ENCODE measurements around the gene SERPINE1.
"Not testable (repeated sequence)": the region's sequence is repeated elsewhere in the genome, so short reads cannot be mapped to it uniquely, and the experiment has no call there.

Gene SERPINE1

DNA sequence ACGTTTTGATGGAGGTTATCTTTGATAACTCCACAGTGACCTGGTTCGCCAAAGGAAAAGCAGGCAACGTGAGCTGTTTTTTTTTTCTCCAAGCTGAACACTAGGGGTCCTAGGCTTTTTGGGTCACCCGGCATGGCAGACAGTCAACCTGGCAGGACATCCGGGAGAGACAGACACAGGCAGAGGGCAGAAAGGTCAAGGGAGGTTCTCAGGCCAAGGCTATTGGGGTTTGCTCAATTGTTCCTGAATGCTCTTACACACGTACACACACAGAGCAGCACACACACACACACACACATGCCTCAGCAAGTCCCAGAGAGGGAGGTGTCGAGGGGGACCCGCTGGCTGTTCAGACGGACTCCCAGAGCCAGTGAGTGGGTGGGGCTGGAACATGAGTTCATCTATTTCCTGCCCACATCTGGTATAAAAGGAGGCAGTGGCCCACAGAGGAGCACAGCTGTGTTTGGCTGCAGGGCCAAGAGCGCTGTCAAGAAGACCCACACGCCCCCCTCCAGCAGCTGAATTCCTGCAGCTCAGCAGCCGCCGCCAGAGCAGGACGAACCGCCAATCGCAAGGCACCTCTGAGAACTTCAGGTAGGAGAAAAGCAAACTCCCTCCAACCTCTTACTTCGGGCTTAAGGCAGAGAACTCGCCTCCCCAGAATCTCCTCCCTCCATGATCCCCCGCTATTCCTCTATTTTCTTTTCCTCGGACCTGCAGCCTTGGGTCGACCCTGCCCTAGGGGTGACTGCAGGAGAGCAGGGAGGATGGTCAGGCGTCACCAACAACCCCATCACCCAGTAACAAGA, at the start of gene SERPINE1:
Gene SERPINE1, plus strand, starts transcription at position 454 of the 809 bp plus-strand sequence. CDS start 1,290 bp downstream, outside the sequence.
- DNase-seq = no peak

DNA sequence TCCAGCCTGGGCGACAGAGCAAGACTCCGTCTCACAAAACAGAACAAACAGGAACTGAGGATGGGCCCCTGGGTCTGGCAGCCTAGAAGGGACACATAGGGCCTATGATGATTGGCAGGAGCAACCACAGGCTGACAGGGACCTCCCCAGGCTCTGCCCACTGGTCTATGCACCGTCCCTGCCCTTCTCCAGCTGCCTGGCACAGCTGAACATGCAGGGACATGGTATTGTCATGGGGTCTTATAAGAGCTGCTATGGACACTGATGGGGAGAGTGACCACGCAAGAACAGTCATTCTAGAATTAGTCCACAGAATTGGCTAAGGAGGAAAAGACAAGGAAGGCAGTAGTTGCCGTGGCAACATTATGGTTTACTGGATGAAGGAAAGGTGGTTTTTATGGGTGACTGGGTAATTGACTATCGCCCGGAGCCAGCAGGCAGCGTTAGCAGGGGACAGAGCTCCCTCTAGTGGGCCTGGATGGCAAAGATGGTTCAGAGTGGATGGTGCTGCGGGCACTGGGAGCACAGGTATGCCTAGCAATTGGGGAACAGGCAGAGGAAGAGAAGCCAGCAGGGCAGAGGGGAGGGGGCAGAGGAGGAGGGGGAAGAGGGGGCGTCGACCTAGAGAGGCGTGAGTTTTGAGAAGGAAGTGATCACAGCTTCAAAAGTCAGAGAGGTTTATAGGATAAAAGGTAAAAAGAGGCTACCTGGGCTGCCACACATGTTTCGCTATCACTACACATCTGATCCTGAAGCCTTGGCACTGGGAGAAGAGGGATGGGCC, 49.4 kb upstream of the SERPINE1 start:
- peak; percentile 59 for DNase-seq

GRCh38 chr7:101081432-101081831, 45.5 kb upstream of the SERPINE1 start:
- no peak for DNase-seq

- no peak for DNase-seq
Observed at GRCh38 chr7:101084865-101085161, 42.1 kb upstream of the SERPINE1 start.

GRCh38 chr7:101085162-101085964, 41.5 kb upstream of the SERPINE1 start, which contains the start of gene TRIM56:
Gene TRIM56 (plus strand): TSS chr7:101085481. CDS start chr7:101087313, 1,832 bp downstream.
- peak; percentile 82 for DNase-seq

- DNase-seq = no peak
Observed at GRCh38 chr7:101087334-101088068, 39.4 kb upstream of the SERPINE1 start.

GRCh38 chr7:101088069-101088425, 38.9 kb upstream of the SERPINE1 start:
- DNase-seq = no peak

- no peak for DNase-seq
Observed at GRCh38 chr7:101088858-101089529, 37.9 kb upstream of the SERPINE1 start.

DNA sequence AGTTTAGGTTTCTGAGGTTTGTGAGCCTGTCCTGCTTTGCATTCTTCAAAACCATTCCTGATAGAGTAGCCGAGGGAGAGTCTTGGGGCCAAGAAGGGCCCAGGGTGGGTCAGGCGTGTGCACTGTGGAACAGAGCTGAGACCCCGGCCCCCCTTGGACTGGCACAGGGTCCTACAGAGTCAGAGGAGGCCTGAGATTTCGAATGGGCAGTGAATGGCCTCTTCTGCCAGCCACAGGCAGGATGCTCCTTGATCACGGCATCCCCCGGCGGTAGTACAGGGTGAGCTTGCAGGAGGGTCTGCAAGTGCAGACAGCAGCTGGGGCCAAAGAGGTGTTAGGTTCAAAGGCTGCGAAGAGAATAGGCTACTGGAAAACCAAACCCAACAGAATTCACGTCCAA, 37.0 kb upstream of the SERPINE1 start:
- DNase-seq = no peak

- not testable (repeated sequence) for DNase-seq
Observed at GRCh38 chr7:101092266-101092905, 34.5 kb upstream of the SERPINE1 start.

- DNase-seq = no peak
Observed at GRCh38 chr7:101093906-101094305, 33.0 kb upstream of the SERPINE1 start.

DNA sequence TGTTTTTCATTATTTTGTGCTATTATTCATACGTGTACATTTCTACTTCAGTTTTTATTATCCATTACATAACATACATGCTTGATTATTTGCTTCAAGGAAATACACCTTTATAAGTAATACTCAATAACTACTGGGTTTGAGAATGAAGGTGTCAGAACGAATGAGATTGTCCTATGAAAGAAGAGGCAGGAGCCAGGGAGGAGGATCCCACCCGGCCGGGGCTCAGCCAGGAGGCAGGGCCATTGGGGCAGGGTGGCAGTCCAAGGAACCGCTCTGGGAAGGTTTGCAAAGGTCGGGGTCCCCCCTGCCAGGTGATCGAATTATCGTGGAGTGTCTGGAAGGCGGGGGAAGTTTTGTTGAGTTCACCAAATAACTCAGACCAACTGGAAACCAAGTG, 32.5 kb upstream of the SERPINE1 start:
- DNase-seq = no peak

- DNase-seq = peak; percentile 49
Observed at GRCh38 chr7:101094791-101095375, 32.0 kb upstream of the SERPINE1 start.

DNA sequence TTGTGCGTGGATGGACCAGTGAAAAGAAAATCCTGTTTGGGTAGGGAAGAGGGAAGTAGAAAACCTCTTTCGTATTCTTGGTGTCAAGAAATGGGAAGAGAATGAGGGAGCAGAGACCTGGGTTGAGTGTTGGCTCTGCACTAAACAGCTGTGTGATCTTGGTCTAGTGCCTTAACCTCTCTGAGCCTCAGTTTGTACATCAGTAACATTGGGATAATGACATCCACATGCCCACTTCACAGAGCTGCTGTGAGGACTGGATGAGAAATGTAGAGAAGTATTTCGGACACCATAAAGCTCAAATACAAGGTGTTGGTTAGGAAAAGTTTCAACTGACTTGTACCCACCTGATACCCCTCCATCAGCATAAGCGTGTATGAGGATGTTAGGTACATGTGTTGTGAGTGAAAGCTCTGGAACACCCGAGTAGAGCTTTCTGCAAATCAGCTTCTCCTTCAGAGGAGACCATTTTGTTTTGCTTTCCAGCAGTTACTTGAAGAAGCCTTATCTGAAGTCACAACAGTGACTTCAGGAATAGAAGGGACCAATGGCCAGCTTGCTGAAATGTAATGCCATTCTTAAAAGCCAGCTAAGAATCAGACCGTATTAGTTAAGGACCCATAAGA, 30.5 kb upstream of the SERPINE1 start:
- no peak for DNase-seq

GRCh38 chr7:101096957-101097347, 30.0 kb upstream of the SERPINE1 start:
- no peak for DNase-seq

GRCh38 chr7:101097561-101097960, 29.3 kb upstream of the SERPINE1 start:
- DNase-seq = no peak

GRCh38 chr7:101099969-101100781, 26.7 kb upstream of the SERPINE1 start:
- peak; percentile 47 for DNase-seq

DNA sequence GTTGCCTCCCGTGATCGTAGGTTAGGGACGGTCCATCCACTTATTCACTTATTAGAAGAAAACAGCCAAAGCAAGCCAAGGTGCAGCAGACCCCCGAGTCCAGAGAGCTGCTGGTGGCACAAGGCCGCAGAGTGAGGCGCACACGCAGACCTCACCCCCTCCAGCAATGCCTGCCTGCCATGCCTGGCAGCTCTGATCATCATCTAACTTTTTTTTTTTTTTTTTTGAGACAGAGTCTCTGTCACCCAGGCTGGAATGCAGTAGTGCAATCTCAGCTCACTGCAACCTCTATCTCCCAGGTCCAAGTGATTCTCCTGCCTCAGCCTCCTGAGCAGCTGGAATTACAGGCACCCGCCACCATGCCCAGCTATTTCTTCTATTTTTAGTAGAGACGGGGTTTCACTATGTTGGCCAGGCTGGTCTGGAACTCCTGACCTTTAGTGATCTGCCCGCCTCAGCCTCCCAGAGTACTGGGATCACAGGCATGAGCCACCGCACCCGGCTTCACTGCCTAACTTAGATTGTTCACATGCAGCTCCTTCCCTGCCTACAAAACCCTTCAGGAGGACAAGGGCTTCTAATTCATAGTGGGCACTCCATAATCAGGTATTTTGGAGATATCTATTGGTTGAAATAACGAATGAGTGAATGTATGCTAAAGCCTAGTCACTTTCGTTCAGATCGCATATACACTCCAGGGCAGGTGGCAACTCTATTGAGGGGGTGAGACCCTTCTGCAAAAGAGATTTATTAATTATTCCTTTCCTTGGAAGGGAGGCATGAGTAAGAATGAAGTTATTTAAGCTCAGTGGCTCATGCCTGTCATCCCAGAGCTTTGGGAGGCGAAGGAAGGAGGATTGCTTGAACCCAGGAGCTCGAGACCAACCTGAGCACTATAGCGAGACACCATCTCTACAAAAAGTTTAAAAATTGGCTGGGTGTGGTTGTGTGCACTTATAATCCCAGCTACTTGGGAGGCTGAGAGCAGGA, 25.8 kb upstream of the SERPINE1 start:
- DNase-seq = no peak
